Lower lobe of right lung (tissue), 2 donors: Measurements from ENCODE around the gene CLSTN2. TPM values are rescaled to one million over a fixed set of nuclear protein-coding genes. Genes with fewer than 3 reads are reported as not detected.

Experiments
- ATAC-seq, 2 donors: fragments of 200-7000 bp; cut with Tn5 transposase; one replicate each; pipeline ENCODE4 v1.9.1; 2020 to 2022; ENCODE audit warnings: mild to moderate bottlenecking in 2 of 2, moderate library complexity in 2 of 2
- DNase-seq: peaks from one replicate; pipeline ENCODE4 v3.0.0-alpha.2; 2020
- H3K27ac ChIP-seq: fragments of 200-600 bp; one replicate; pipeline ENCODE4 v1.8.0; 2022
- H3K27me3 ChIP-seq: fragments of 200-600 bp; one replicate; pipeline ENCODE4 v1.8.0; 2022; ENCODE audit warnings: low read depth
- H3K36me3 ChIP-seq: fragments of 200-600 bp; one replicate; pipeline ENCODE4 v1.8.0; 2022; ENCODE audit warnings: mild to moderate bottlenecking
- H3K4me1 ChIP-seq: fragments of 200-600 bp; one replicate; pipeline ENCODE4 v1.8.0; 2022
- H3K4me3 ChIP-seq: fragments of 200-600 bp; one replicate; pipeline ENCODE4 v1.8.0; 2022; ENCODE audit warnings: mild to moderate bottlenecking
- H3K9me3 ChIP-seq: fragments of 200-600 bp; one replicate; pipeline ENCODE4 v1.8.0; 2022
- CTCF ChIP-seq: fragments of 200-600 bp; IDR thresholded peaks from one replicate; pipeline ENCODE4 v1.8.0; 2022; ENCODE audit warnings: antibody characterized with exemption, mild to moderate bottlenecking
- intact Hi-C: fragments of 100-400 bp; cut with DNase I; formaldehyde crosslinking; loops from one replicate; pipeline ENCODE4 v1.11.0; 2022
- total RNA-seq: library from RNA; stranded (reverse); fragmentation: NEBNext Ultra II Directional; extraction: Animal tissue kit (Norgen Biotek cat#: 25700); gene quantifications from one replicate; pipeline ENCODE4 v1.2.1, GENCODE V29; 2021
- donor health status: DM: no; HTN: yes; CAD: no; lungs with severe emphysema.

CLSTN2 gene
- total RNA-seq, 1 donor from 2014 or later = 4.5 TPM

GRCh38 chr3:140351466-140351865 lies 416.5 kb downstream of the CLSTN2 start:
- intact Hi-C loops = no loop called here
- DNase-seq = no peak

GRCh38 chr3:140355481-140355880 lies 420.5 kb downstream of the CLSTN2 start:
- Histone ChIP-seq H3K27me3 (no peaks in the 10 kb centered on the region), H3K4me1 (no peaks in the 10 kb centered on the region), H3K4me3 (no peak overlapping the region), H3K27ac (no peak overlapping the region), H3K36me3 (no peaks in the 10 kb centered on the region), H3K9me3 (no peaks in the 10 kb centered on the region)
- ATAC-seq = no peak
- TF ChIP-seq CTCF = no peak
- intact Hi-C loops = no loop called here
- no peak for DNase-seq

More at GRCh38 chr3:140351466-140351865, 416.5 kb downstream of the CLSTN2 start:
- no peaks in the 10 kb centered on the region for H3K9me3 ChIP-seq
- H3K27me3 ChIP-seq = no peaks in the 10 kb centered on the region
- no peak overlapping the region for H3K4me3 ChIP-seq
- TF ChIP-seq CTCF = no peak
- no peaks in the 10 kb centered on the region for H3K36me3 ChIP-seq
- no peak for ATAC-seq
- H3K4me1 ChIP-seq = no peaks in the 10 kb centered on the region
- no peak overlapping the region for H3K27ac ChIP-seq

GRCh38 chr3:140358686-140359085 lies 423.7 kb downstream of the CLSTN2 start:
- no peaks in the 10 kb centered on the region for H3K4me1 ChIP-seq
- no peak overlapping the region for H3K4me3 ChIP-seq
- no peak overlapping the region for H3K27ac ChIP-seq
- H3K36me3 ChIP-seq = no peaks in the 10 kb centered on the region
- no peak for TF ChIP-seq CTCF
- H3K9me3 ChIP-seq = no peaks in the 10 kb centered on the region
- DNase-seq (no peak), ATAC-seq (no peak)
- intact Hi-C loops = no loop called here
- H3K27me3 ChIP-seq = no peaks in the 10 kb centered on the region

GRCh38 chr3:140359233-140359995 lies 424.4 kb downstream of the CLSTN2 start:
- DNase-seq (no peak), ATAC-seq (no peak)
- Histone ChIP-seq H3K36me3 (no peaks in the 10 kb centered on the region), H3K4me3 (no peak overlapping the region), H3K4me1 (no peaks in the 10 kb centered on the region), H3K9me3 (no peaks in the 10 kb centered on the region), H3K27ac (no peak overlapping the region), H3K27me3 (no peaks in the 10 kb centered on the region)
- intact Hi-C loops = no loop called here
- TF ChIP-seq CTCF = no peak

GRCh38 chr3:140360332-140360731 lies 425.3 kb downstream of the CLSTN2 start:
- Histone ChIP-seq H3K9me3 (no peaks in the 10 kb centered on the region), H3K4me3 (no peak overlapping the region), H3K27ac (no peak overlapping the region), H3K27me3 (no peaks in the 10 kb centered on the region), H3K4me1 (no peaks in the 10 kb centered on the region), H3K36me3 (no peaks in the 10 kb centered on the region)
- no peak for TF ChIP-seq CTCF
- intact Hi-C loops = no loop called here
- DNase-seq = no peak
- no peak for ATAC-seq
